GM10266 (cell line): ENCODE results near the gene IER3.
A peak's percentile ranks its signal among the peaks of the same experiment; 100 is the strongest.
"Not testable (repeated sequence)": the region's sequence is repeated elsewhere in the genome, so short reads cannot be mapped to it uniquely, and the experiment has no call there.

Experiments
- DNase-seq: peaks from one replicate; pipeline ENCODE4 v3.0.0; 2012; ENCODE audit errors: extremely low spot score
- CTCF ChIP-seq: IDR thresholded peaks from 2 replicates; pipeline ENCODE4 v1.5.1; 2012; ENCODE audit warnings: mild to moderate bottlenecking, low read depth; ENCODE audit not compliant: control insufficient read depth, insufficient read depth; ENCODE audit errors: missing control alignments

Gene IER3

GRCh38 chr6:30724906-30725667, 19.3 kb downstream of the IER3 start:
- TF ChIP-seq CTCF = no peak
- no peak for DNase-seq

DNA sequence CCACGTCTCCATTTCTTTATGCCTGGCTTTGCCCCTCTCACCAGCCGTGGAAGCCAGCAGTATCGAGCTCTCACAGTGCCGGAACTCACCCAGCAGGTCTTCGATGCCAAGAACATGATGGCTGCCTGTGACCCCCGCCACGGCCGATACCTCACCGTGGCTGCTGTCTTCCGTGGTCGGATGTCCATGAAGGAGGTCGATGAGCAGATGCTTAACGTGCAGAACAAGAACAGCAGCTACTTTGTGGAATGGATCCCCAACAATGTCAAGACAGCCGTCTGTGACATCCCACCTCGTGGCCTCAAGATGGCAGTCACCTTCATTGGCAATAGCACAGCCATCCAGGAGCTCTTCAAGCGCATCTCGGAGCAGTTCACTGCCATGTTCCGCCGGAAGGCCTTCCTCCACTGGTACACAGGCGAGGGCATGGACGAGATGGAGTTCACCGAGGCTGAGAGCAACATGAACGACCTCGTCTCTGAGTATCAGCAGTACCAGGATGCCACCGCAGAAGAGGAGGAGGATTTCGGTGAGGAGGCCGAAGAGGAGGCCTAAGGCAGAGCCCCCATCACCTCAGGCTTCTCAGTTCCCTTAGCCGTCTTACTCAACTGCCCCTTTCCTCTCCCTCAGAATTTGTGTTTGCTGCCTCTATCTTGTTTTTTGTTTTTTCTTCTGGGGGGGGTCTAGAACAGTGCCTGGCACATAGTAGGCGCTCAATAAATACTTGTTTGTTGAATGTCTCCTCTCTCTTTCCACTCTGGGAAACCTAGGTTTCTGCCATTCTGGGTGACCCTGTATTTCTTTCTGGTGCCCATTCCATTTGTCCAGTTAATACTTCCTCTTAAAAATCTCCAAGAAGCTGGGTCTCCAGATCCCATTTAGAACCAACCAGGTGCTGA, 20.3 kb downstream of the IER3 start:
- not testable (repeated sequence) for DNase-seq

DNA sequence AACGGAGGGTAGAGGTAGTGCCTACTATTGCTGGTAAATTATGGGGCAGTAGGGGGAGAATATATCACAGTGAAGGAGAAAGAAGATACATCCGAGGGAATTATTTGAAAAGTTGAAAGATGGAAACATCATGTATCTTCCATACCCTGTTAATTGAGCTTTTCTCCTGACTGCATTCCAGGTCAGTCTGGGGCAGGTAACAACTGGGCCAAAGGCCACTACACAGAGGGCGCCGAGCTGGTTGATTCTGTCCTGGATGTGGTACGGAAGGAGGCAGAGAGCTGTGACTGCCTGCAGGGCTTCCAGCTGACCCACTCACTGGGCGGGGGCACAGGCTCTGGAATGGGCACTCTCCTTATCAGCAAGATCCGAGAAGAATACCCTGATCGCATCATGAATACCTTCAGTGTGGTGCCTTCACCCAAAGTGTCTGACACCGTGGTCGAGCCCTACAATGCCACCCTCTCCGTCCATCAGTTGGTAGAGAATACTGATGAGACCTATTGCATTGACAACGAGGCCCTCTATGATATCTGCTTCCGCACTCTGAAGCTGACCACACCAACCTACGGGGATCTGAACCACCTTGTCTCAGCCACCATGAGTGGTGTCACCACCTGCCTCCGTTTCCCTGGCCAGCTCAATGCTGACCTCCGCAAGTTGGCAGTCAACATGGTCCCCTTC, 21.0 kb downstream of the IER3 start:
- DNase-seq = not testable (repeated sequence)

DNA sequence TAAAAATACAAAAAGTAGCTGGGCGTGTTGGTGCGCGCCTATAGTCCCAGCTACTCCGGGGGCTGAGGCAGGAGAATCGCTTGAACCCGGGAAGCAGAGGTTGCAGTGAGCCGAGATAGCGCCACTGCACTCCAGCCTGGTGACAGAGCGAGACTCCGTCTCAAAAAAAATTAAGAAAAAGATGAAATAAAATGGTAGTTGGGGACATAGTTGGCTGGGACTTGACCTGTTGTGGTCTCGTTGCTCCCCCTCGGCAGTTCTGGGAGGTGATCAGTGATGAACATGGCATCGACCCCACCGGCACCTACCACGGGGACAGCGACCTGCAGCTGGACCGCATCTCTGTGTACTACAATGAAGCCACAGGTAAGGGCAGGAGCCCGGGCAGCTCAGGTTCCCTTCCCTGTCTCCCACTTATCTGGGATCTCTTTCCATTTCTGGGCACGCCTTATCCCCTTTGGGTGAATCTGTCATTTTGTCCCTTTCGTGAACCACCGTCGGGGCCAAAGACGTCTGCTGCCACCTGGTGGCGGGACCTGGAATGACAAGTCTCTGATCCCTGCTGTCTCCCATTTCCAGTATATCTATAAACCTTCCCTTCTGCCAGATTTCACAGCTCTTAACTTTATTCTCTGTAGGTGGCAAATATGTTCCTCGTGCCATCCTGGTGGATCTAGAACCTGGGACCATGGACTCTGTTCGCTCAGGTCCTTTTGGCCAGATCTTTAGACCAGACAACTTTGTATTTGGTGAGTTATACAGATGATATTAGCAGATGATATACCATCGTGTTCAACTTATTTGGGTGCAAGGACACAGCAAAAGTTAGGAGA, 21.9 kb downstream of the IER3 start:
- TF ChIP-seq CTCF = peak; percentile 96
- DNase-seq = peak; percentile 69

GRCh38 chr6:30722025-30722279, 22.4 kb downstream of the IER3 start:
- not testable (repeated sequence) for DNase-seq

- DNase-seq = peak; percentile 91
- TF ChIP-seq CTCF = peak; percentile 30
Observed at GRCh38 chr6:30721198-30722024, 22.9 kb downstream of the IER3 start.

DNA sequence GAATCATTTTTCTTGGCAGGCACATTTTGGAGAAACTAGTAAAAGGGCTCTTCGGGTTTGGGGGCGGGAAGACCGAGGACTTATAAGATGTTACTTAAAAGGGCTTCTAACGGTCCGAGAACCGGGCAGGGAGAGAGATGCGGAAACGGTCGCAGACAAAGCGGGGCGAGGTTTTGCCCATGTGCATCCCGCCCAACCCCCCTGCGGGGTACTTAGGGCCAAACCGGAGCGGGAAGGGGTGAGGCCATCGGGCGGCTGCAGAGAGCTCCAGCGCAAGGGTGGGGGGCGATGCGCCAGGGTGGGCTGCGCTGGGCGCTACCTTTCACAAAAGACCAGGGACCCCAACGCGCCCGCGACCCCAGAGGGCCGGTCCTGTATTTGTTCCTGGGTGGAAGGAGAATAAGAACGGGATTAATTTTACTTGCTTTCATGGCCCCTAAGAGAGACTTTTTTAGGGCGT, 23.6 kb downstream of the IER3 start:
- DNase-seq = peak; percentile 53
- no peak for TF ChIP-seq CTCF
